ENCODE results near the gene ABCC1. TPM values are rescaled to one million over a fixed set of nuclear protein-coding genes. Genes with fewer than 3 reads are reported as not detected.
A peak's percentile ranks its signal among the peaks of the same experiment; 100 is the strongest.

Gene ABCC1
- total and polyA plus RNA-seq, 2 of the 8 experiments (the other 6 are each of a cell fraction or from before 2014, with no cell fraction given): 42.6 to 66.8 TPM

DNA sequence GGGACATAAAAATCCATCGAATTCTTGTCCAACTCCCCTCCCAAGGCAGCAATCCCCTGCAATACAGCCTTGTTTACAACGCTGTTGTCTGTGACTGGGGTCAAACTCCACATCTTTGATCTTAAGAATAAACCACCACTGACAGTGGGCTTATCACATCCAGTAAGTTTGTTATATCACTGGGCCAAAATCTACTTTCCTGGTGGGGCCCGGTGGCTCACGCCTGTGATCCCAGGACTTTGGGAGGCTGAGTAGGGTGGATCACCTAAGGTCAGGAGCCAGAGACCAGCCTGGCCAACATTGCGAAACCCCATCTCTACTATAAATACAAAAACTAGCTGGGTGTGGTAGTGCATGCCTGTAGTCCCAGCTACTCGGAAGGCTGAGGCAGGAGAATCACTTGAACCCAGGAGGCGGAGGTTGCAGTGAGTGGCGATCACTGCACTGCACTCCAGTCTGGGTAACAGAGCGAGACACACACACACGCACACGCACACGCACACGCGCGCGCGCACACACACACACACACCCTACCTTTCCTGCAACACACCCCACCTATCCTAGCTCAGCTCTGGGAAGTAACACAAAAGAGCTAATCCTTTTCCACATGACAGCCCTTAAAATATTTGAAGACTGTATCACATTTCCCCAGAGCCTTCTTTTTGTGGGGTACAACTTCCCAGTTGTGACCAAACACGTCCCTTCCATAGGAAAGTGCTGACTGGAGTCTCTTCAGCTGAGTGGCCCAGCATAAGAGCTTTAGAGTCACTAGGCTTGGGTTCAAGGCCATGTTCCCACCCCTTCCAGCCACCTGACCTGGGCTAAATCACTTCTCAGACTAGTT lies 20.9 kb upstream of the ABCC1 start:
- no peak overlapping the region for H3K9ac ChIP-seq (replicated peaks in 1 of 4; ENCODE audit: extremely low read depth in 1 of 4, low read depth in 3 of 4, low read length in 3 of 4)
- WGBS, 2 experiments (ENCODE audit: extremely low coverage in 1 of 2, insufficient coverage in 1 of 2, insufficient read length in 1 of 2, insufficient replicate concordance in 2 of 2, low coverage in 1 of 2, low lambda C conversion rate in 2 of 2, missing lambda C conversion rate in 1 of 2): 95% methylated on average over 18 of the region's 18 CpGs; no CpG with 5 or more reads in 1 of the 2 experiments
- no peak overlapping the region for H2BK12ac ChIP-seq (ENCODE audit: low read depth, low read length)
- H3K79me1 ChIP-seq (ENCODE audit: low read depth, low read length): no peaks in the 10 kb centered on the region
- no peak overlapping the region for H4K91ac ChIP-seq (replicated peaks; ENCODE audit: insufficient read length, low read length)
- no peaks in the 10 kb centered on the region for H4K20me1 ChIP-seq (replicated peaks in 1 of 2; ENCODE audit: control insufficient read depth in 1 of 2, insufficient read depth in 2 of 2, low read length in 2 of 2)
- FAIRE-seq (no peak), DNase-seq (ENCODE audit: low read depth in 1 of 2, low spot score in 2 of 2) (no peak)
- H3K4me1 ChIP-seq (replicated peaks in 1 of 4; ENCODE audit: control insufficient read depth in 3 of 4, insufficient read depth in 4 of 4, low read length in 3 of 4): no peaks in the 10 kb centered on the region; a peak in 1 of 7 replicates
- no peak overlapping the region; the same call in 1 of the 2 replicates for H2AFZ ChIP-seq (ENCODE audit: low read length)
- H3K23ac ChIP-seq (ENCODE audit: insufficient read length): no peak overlapping the region
- no peak overlapping the region for H2BK15ac ChIP-seq (ENCODE audit: low read length)
- H2BK120ac ChIP-seq (replicated peaks; ENCODE audit: low read depth, low read length): no peak overlapping the region
- H3K27ac ChIP-seq (ENCODE audit: low read depth, low read length): no peak overlapping the region
- POLR2A ChIA-PET (ENCODE audit: partially characterized antibody): interaction anchor here (0.8 kb wide), 1 partner anchor 74 kb away, joined by 3 read pairs; no protein-coding TSS in a partner anchor
- H3K27me3 ChIP-seq (replicated peaks in 1 of 4; ENCODE audit: control insufficient read depth in 3 of 4, extremely low read depth in 1 of 4, insufficient read depth in 3 of 4, low read length in 3 of 4): no peaks in the 10 kb centered on the region
- no peaks in the 10 kb centered on the region for H3K23me2 ChIP-seq (ENCODE audit: low read depth, low read length)
- H3K4ac ChIP-seq (replicated peaks; ENCODE audit: insufficient read length, low read depth, low read length): no peak overlapping the region
- CTCF ChIA-PET (ENCODE audit: partially characterized antibody): interaction anchor here (0.6 to 1.0 kb wide), 3 partner anchors 54 to 259 kb away, joined by 3 to 4 read pairs (median 3); no protein-coding TSS in a partner anchor
- no peak overlapping the region for H2BK5ac ChIP-seq (ENCODE audit: low read depth, low read length)
- no peak overlapping the region for H2BK20ac ChIP-seq (ENCODE audit: low read length)
- no peak overlapping the region for H3K4me3 ChIP-seq (ENCODE audit: extremely low read depth in 1 of 4, insufficient read depth in 2 of 4, low read depth in 3 of 4, low read length in 4 of 4)
- H3K9me3 ChIP-seq (ENCODE audit: insufficient read depth in 2 of 2, low read depth in 1 of 2, low read length in 1 of 2): no peaks in the 10 kb centered on the region
- H3K14ac ChIP-seq (ENCODE audit: insufficient read length): no peak overlapping the region
- H3K79me2 ChIP-seq (ENCODE audit: control insufficient read depth in 1 of 2, insufficient read depth in 2 of 2, low read length in 2 of 2): no peaks in the 10 kb centered on the region
- H3K56ac ChIP-seq (replicated peaks; ENCODE audit: insufficient read length, low read depth, low read length): no peak overlapping the region
- no peak overlapping the region for H2AK5ac ChIP-seq (ENCODE audit: low read depth, low read length)
- no peak overlapping the region for H3K18ac ChIP-seq (ENCODE audit: extremely low read depth, low read length)
- no peak overlapping the region for H4K5ac ChIP-seq (ENCODE audit: insufficient read length, low read depth, low read length)
- peak overlapping the region; percentile 31; the same call in 1 of the 2 replicates for H4K8ac ChIP-seq (ENCODE audit: extremely low read depth, insufficient read depth, low read length)
- H3K36me3 ChIP-seq (ENCODE audit: control insufficient read depth in 2 of 4, insufficient read depth in 4 of 4, low read length in 3 of 4): no peaks in the 10 kb centered on the region
- H3K4me2 ChIP-seq (ENCODE audit: insufficient read depth in 1 of 2, low read depth in 2 of 2, low read length in 2 of 2): no peak overlapping the region
- no peak for TF ChIP-seq RFX5 (IDR thresholded peaks at IDR 0.05; ENCODE audit: borderline replicate concordance, low read depth, low read length)
- TF ChIP-seq RNF2 (IDR thresholded peaks at IDR 0.05; ENCODE audit: borderline replicate concordance, low read depth, low read length, missing control alignments, poor library complexity, severe bottlenecking): no peak
- TF ChIP-seq, protein P1, sequence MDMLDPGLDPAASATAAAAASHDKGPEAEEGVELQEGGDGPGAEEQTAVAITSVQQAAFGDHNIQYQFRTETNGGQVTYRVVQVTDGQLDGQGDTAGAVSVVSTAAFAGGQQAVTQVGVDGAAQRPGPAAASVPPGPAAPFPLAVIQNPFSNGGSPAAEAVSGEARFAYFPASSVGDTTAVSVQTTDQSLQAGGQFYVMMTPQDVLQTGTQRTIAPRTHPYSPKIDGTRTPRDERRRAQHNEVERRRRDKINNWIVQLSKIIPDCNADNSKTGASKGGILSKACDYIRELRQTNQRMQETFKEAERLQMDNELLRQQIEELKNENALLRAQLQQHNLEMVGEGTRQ (IDR thresholded peaks at IDR 0.05; ENCODE audit: low read length): no peak
- TF ChIP-seq BRCA1 (IDR thresholded peaks at IDR 0.05; ENCODE audit: low read depth, low read length): no peak
- TF ChIP-seq SIX5 (IDR thresholded peaks at IDR 0.05; ENCODE audit: low read depth, low read length): no peak
- TF ChIP-seq SUZ12 (IDR thresholded peaks at IDR 0.05; ENCODE audit: low read length): no peak
- TF ChIP-seq FOSL1 (IDR thresholded peaks at IDR 0.05; ENCODE audit: insufficient read depth, low read depth, low read length): no peak
- no peak for TF ChIP-seq CTBP2 (IDR thresholded peaks at IDR 0.05; ENCODE audit: borderline replicate concordance, insufficient read depth, insufficient read length, low read length)
- no peak for TF ChIP-seq RAD21 (IDR thresholded peaks at IDR 0.05 in 1 of 2, conservative IDR thresholded peaks at IDR 0.05 in 1 of 2; ENCODE audit: low read depth in 2 of 2, low read length in 2 of 2)
- TF ChIP-seq CHD2 (IDR thresholded peaks at IDR 0.05; ENCODE audit: low read length): no peak
